Occipital lobe (tissue), 2 donors: ENCODE measurements around the gene CUBN. TPM values are rescaled to one million over a fixed set of nuclear protein-coding genes. Genes with fewer than 3 reads are reported as not detected.

Experiments used
- DNase-seq: peaks from one replicate; lab custom pipeline; 2025; lab: John Stamatoyannopoulos, UW
- total RNA-seq: library from RNA; depleted of rRNA; stranded (reverse); fragments of >200 nt; gene quantifications from one replicate; pipeline ENCODE4 v1.2.3, GENCODE V29; 2014

Gene CUBN
- total RNA-seq, 1 donor from 2014 or later, result 2.3 TPM

- no peak for DNase-seq
These were observed 177.0 kb downstream of the CUBN start for GRCh38 chr10:16952610-16953009.

GRCh38 chr10:16952080-16952479, 177.5 kb downstream of the CUBN start:
- no peak for DNase-seq

GRCh38 chr10:16950656-16951601, 178.7 kb downstream of the CUBN start:
- no peak for DNase-seq

GRCh38 chr10:16949816-16950215, 179.8 kb downstream of the CUBN start:
- no peak for DNase-seq

DNA sequence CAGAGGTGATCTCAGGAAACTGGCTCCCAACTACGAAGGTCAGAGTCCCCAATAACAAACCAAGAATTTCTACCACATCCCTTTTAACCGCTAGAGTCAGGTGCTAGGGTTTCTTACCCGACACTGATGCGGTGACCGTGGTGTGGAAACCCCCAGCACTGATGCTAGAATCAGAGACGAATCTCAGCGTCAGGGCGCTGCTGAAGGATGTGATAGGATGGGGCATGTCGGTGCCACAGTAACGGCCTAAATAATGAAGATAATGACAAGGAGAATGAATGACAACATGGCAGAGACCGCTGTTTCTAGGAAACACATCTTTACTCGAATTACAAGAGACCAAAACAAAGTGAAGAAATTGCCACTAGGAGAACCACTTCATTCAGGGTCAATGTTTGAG, 181.2 kb downstream of the CUBN start:
- DNase-seq, result no peak

DNA sequence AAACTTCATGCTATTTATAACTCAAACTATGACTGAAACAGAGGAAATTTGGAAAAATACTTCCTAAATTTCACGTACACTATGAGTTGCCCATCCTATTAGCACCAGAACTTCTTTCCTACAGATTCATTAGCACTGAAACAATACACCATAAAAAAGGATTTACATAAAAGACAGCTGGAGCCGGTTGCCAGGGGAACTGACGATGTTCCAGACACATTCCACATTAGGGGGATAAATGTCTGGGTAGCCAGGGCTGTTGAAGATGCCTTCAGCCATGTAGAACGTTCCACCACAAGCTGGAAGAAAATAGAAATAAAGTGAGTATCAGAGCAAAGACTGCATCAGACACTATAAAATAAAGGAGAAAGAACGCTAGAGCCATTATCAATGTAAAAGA, 182.5 kb downstream of the CUBN start:
- DNase-seq, result no peak

- DNase-seq, result no peak
These were observed 184.0 kb downstream of the CUBN start for GRCh38 chr10:16945593-16945992.

GRCh38 chr10:16944986-16945385, 184.6 kb downstream of the CUBN start:
- no peak for DNase-seq

DNA sequence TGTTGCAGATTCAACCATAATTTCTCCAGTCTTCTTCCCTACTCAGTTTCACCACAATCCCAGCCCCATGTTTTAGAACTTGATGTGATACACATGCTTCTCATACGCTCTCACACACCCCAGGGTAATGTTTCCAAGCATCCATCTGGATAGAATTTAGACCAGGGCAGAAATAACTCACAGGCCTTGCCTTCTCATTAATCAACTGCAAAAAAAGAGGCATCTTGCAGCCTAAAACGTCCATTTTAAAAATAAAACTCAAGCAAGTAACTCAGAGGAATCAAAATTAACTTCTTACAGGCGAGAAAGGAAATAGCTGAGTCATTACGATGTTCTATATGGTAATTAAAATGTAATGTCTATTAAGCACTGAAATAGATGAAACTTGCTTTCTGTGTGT, 185.2 kb downstream of the CUBN start:
- no peak for DNase-seq

- DNase-seq, result no peak
These were observed 186.0 kb downstream of the CUBN start for GRCh38 chr10:16943295-16944285.

DNA sequence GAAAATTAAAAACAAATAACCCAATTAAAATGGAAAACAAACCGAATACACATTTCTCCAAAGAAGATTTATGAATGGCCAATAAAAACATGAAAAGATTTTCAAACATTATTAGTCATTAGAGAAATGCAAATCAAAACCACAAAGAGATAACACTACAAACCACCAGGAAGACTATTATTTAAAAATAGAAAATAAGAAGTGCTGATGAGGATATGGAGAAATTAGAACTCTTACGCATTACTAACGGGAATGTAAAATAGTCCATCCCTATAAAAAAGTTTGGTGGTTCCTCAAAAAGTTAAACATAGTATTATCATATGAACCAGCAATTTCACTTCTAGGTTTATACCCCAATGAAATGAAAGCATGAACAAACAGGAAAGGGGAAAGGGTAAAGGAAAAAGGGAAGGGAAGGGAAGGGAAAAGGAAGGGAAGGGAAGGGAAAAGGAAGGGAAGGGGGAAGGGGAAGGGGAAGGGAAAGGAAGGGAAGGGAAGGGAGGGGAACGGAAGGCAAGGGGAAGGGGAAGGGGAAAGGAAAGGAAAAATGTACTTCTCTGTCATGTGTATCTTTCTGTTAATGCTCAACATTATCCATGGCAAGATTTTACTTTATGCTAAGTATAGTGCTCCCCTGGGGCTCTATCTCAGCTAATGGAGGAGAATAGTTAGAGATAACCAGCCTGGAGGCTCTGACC, 187.1 kb downstream of the CUBN start:
- DNase-seq, result no peak

- DNase-seq, result no peak
These were observed 187.7 kb downstream of the CUBN start for GRCh38 chr10:16941870-16942269.

DNA sequence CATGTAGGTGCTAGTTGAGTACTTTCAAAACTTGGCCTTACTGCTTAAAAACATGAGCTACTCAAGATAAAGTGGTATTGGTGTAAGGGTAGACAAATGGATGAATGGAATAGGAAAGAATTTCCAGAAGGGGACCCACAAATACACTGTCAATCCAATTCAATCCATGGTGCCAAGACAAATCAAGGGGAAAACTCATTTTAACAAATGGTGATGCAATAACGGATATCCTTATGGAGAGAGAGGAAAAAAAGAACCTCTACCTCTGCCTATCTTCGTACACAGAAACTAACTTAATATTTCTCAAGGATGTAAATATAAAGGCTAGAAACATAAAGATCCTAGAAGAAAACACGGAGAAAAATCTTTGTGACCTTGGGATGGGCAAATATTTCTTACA, 188.5 kb downstream of the CUBN start:
- no peak for DNase-seq

GRCh38 chr10:16938952-16939351, 190.7 kb downstream of the CUBN start:
- DNase-seq, result no peak

GRCh38 chr10:16934461-16934860, 195.2 kb downstream of the CUBN start:
- no peak for DNase-seq

- DNase-seq, result no peak
These were observed 195.8 kb downstream of the CUBN start for GRCh38 chr10:16933783-16934182.

- DNase-seq, result no peak
These were observed 197.7 kb downstream of the CUBN start for GRCh38 chr10:16931930-16932329.

GRCh38 chr10:16930540-16930939, 199.1 kb downstream of the CUBN start:
- no peak for DNase-seq

DNA sequence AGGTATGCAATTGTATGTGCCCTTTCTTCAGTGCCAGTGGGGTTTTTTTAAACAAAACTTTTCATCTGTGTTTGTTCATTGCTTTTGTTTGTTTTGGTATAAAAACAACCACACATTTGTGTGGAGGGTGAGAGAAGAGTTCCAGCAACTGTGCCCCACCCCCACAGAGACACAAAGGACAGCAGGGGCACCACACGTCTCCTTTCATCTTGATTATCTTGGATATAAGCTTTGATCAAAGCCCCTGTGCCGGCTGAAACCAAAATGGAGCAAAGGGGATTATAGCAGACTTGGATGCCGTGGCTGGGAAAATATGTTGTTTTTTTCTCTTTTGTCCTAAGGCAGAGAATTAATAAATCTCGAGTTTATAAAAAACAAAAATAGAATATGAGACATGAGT, 200.5 kb downstream of the CUBN start:
- no peak for DNase-seq

DNA sequence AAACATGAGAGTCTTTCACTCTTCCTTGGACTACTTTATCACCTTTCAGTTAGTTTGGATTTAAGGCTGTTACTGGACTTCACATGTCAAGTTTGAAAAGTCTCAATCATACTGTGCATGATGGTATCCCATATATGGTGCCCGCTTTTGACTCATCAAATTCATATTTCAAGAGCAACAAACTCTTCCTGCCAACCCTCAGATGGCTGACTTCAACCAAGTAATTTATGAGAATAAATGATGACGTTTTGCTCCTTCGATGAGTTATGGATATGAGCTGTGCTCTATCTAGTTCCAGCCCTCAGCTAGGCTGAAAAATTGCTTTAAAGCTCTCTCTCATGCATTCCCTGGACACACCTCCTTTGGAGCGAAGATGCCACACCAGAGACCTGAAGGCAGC, 202.1 kb downstream of the CUBN start:
- DNase-seq, result no peak

DNA sequence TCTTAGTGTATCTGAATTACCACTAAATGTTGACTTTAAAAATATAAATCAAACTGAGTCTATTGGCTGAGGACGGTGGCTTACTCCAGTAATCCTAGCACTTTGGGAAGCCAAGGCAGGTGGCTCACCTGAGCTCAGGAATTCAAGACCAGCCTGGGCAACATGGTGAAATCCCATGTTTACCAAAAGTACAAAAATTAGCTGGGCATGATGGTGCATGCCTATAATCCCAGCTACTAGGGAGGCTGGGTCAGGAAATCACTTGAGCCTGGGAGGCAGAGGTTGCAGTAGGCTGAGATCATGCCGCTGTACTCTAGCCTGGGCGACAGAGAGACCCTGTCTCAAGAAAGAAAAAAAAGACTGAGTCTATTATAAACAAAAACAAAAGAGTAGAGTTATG, 205.9 kb downstream of the CUBN start:
- DNase-seq, result no peak

GRCh38 chr10:16923309-16923708, 206.3 kb downstream of the CUBN start:
- DNase-seq, result no peak
